GM12878 (cell line): ENCODE results near the gene TSFM. TPM values are rescaled to one million over a fixed set of nuclear protein-coding genes. Genes with fewer than 3 reads are reported as not detected.

Experiments
- BHLHE40 ChIP-seq, 2 experiments: fragments of 450-650 bp in 1 of 2; IDR thresholded peaks; 2 replicates each; pipeline ENCODE4 v1.6.1; 2011 to 2017; ENCODE audit warnings: low read depth in 2 of 2, borderline replicate concordance in 1 of 2, improper control_type of control experiment in 1 of 2, low read length in 1 of 2, mild to moderate bottlenecking in 1 of 2
- BRCA1 ChIP-seq: IDR thresholded peaks from 2 replicates; pipeline ENCODE4 v1.6.1; 2011; ENCODE audit warnings: low read depth, low read length, improper control_type of control experiment
- CBFB ChIP-seq: IDR thresholded peaks from 2 replicates; pipeline ENCODE4 v1.6.1; 2016; ENCODE audit warnings: antibody characterized with exemption, low read depth
- CBX5 ChIP-seq: sonication (generic); IDR thresholded peaks from 2 replicates; pipeline ENCODE4 v1.6.1; 2016; ENCODE audit warnings: low read depth, moderate library complexity, mild to moderate bottlenecking, inconsistent platforms
- FOXM1 ChIP-seq: IDR thresholded peaks from 2 replicates; pipeline ENCODE4 v1.6.1; 2012; ENCODE audit warnings: low read depth, mild to moderate bottlenecking, inconsistent platforms, low read length, moderate library complexity
- IRF4 ChIP-seq: IDR thresholded peaks from 2 replicates; pipeline ENCODE4 v1.6.1; 2011; ENCODE audit warnings: low read depth, low read length
- NFYA ChIP-seq: IDR thresholded peaks from 2 replicates; pipeline ENCODE4 v1.6.1; 2011; ENCODE audit warnings: low read depth, mild to moderate bottlenecking, low read length, improper control_type of control experiment, borderline replicate concordance
- PAX5 ChIP-seq: IDR thresholded peaks from 2 replicates; pipeline ENCODE4 v1.6.1; 2011; ENCODE audit warnings: low read depth, low read length, borderline replicate concordance
- POLR2AphosphoS2 ChIP-seq: IDR thresholded peaks from 2 replicates; pipeline ENCODE4 v1.6.1; 2011; ENCODE audit warnings: low read depth, mild to moderate bottlenecking, low read length, improper control_type of control experiment, moderate library complexity
- RB1 ChIP-seq: fragments of 450-650 bp; formaldehyde crosslinking; IDR thresholded peaks from 2 replicates; pipeline ENCODE4 v1.6.1; 2017; ENCODE audit warnings: mild to moderate bottlenecking, borderline replicate concordance
- RBBP5 ChIP-seq: fragments of 200-600 bp; sonication (generic); conservative IDR thresholded peaks from 2 replicates; pipeline ENCODE4 v1.6.1; 2016
- RCOR1 ChIP-seq: conservative IDR thresholded peaks from 2 replicates; pipeline ENCODE4 v1.6.1; 2012; ENCODE audit warnings: low read depth, low read length, improper control_type of control experiment
- RUNX3 ChIP-seq: IDR thresholded peaks from 2 replicates; pipeline ENCODE4 v1.6.1; 2012; ENCODE audit warnings: low read length, inconsistent platforms
- SMAD1 ChIP-seq: fragments of 450-650 bp; IDR thresholded peaks from 2 replicates; pipeline ENCODE4 v1.6.1; 2018; ENCODE audit warnings: mild to moderate bottlenecking, low read depth; ENCODE audit not compliant: partially characterized antibody
- SMAD5 ChIP-seq: IDR thresholded peaks from 2 replicates; pipeline ENCODE4 v1.6.1; 2016; ENCODE audit warnings: antibody characterized with exemption, low read depth
- WRNIP1 ChIP-seq: IDR thresholded peaks from 2 replicates; pipeline ENCODE4 v1.6.1; 2011; ENCODE audit warnings: low read depth, low read length, improper control_type of control experiment, borderline replicate concordance
- YBX1 ChIP-seq: fragments of 450-650 bp; IDR thresholded peaks from 2 replicates; pipeline ENCODE4 v1.6.1; 2016; ENCODE audit warnings: antibody characterized with exemption
- ZNF207 ChIP-seq: fragments of 450-650 bp; IDR thresholded peaks from 2 replicates; pipeline ENCODE4 v1.6.1; 2014; ENCODE audit warnings: antibody characterized with exemption, mild to moderate bottlenecking, borderline replicate concordance
- ZNF384 ChIP-seq: IDR thresholded peaks from 2 replicates; pipeline ENCODE4 v1.6.1; 2012; ENCODE audit warnings: low read depth, mild to moderate bottlenecking, low read length, improper control_type of control experiment, borderline replicate concordance
- polyA plus RNA-seq, 11 experiments: library from polyadenylated mRNA; depleted of rRNA in 4 of 11; unstranded in 6 of 11; stranded (reverse) in 5 of 11; fragments of >200 nt; fragmentation: Nextera tagmentation in 4 of 11; fragmentation: Illumina TruSeq in 1 of 11; extraction: Ambion mirVana in 4 of 11; extraction: Trizol in 1 of 11; gene quantifications; 1 replicate in 1 of 11; 2 replicates in 10 of 11; pipeline versions ENCODE4 v1.2.1 to v1.2.3, GENCODE V29; 2011 to 2016; ENCODE audit warnings: inconsistent platforms in 2 of 11, missing spikeins in 2 of 11, low read depth in 1 of 11
- total RNA-seq, 4 experiments: library from RNA; depleted of rRNA in 3 of 4; stranded (reverse); fragments of >200 nt in 3 of 4; fragmentation: Illumina TruSeq in 1 of 4; extraction: Trizol in 1 of 4; gene quantifications; 2 replicates each; pipeline versions ENCODE4 v1.2.1 to v1.2.3, GENCODE V29; 2013 to 2021
- TF ChIP-seq, protein P1 (sequence below), 3 experiments: IDR thresholded peaks in 2 of 3; conservative IDR thresholded peaks in 1 of 3; 2 replicates each; pipeline ENCODE4 v1.5.1; 2011; ENCODE audit warnings: low read depth in 3 of 3, low read length in 3 of 3, mild to moderate bottlenecking in 3 of 3, control low read depth in 2 of 3, moderate library complexity in 2 of 3, inconsistent platforms in 1 of 3, mixed read lengths in 1 of 3; ENCODE audit not compliant: control insufficient read depth in 2 of 3, insufficient read depth in 1 of 3; ENCODE audit errors: extremely low read depth in 1 of 3
- TF ChIP-seq, protein P2 (sequence below): fragments of 150-350 bp; IDR thresholded peaks from 2 replicates; pipeline ENCODE4 v1.6.1; 2014; ENCODE audit warnings: mild to moderate bottlenecking, low read depth, low read length
- TF ChIP-seq, protein P3 (sequence below): fragments of 450-650 bp; formaldehyde crosslinking; IDR thresholded peaks from 2 replicates; pipeline ENCODE4 v1.4.0; 2022; ENCODE audit warnings: mild to moderate bottlenecking, moderate library complexity

Gene TSFM
- total and polyA plus RNA-seq, 10 of the 15 experiments (the other 5 are each of a cell fraction or from before 2014, with no cell fraction given), result 36.7 to 132 (median 45.6) TPM

DNA sequence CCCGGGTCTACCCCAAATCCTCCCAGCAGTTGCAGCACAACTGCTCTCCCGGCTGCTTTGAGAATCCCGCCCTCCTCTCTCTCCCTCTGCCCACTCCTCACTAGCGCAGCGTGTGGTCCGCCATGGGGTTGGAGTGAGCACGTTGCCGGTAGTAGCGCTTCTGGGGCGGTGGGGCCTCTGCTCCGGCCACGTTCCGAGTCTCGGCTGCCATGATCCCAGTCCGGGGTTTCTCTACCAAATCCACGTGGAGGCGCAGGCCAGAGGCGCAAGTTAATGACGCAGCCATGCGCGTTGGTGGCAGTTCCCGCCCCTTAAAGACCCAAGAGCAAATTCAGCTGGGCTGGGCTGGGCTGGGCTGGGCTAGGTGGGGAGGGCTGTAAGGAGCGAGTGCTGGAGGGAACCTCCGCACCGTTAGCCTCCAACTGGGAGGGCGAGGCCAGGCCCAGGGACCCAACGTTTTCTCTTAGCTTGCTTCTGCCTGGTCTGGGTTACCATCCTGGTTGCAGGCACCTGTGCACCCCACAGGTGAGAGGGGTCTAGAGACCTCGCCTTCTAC is 10.6 kb upstream of the TSFM start, which contains the start of gene METTL1 (continued):
- TF ChIP-seq, protein P1, sequence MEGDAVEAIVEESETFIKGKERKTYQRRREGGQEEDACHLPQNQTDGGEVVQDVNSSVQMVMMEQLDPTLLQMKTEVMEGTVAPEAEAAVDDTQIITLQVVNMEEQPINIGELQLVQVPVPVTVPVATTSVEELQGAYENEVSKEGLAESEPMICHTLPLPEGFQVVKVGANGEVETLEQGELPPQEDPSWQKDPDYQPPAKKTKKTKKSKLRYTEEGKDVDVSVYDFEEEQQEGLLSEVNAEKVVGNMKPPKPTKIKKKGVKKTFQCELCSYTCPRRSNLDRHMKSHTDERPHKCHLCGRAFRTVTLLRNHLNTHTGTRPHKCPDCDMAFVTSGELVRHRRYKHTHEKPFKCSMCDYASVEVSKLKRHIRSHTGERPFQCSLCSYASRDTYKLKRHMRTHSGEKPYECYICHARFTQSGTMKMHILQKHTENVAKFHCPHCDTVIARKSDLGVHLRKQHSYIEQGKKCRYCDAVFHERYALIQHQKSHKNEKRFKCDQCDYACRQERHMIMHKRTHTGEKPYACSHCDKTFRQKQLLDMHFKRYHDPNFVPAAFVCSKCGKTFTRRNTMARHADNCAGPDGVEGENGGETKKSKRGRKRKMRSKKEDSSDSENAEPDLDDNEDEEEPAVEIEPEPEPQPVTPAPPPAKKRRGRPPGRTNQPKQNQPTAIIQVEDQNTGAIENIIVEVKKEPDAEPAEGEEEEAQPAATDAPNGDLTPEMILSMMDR (IDR thresholded peaks at IDR 0.05 in 2 of 3, conservative IDR thresholded peaks at IDR 0.05 in 1 of 3; ENCODE audit: control insufficient read depth in 2 of 3, extremely low read depth in 1 of 3, insufficient read depth in 1 of 3, low read depth in 3 of 3, low read length in 3 of 3), result no peak
- peak; percentile 8; the same call in 1 of the 2 replicates for TF ChIP-seq IRF4
- peak; percentile 48; the same call in 1 of the 2 replicates for TF ChIP-seq RUNX3
- no peak for TF ChIP-seq RCOR1
- no peak for TF ChIP-seq NFYA
- TF ChIP-seq BHLHE40 (IDR thresholded peaks at IDR 0.05; ENCODE audit: borderline replicate concordance in 1 of 2, low read depth in 2 of 2, low read length in 1 of 2), result peak; percentile 47 to 52; a peak in 2 of 4 replicates
- no peak for TF ChIP-seq YBX1
- TF ChIP-seq, protein P2, sequence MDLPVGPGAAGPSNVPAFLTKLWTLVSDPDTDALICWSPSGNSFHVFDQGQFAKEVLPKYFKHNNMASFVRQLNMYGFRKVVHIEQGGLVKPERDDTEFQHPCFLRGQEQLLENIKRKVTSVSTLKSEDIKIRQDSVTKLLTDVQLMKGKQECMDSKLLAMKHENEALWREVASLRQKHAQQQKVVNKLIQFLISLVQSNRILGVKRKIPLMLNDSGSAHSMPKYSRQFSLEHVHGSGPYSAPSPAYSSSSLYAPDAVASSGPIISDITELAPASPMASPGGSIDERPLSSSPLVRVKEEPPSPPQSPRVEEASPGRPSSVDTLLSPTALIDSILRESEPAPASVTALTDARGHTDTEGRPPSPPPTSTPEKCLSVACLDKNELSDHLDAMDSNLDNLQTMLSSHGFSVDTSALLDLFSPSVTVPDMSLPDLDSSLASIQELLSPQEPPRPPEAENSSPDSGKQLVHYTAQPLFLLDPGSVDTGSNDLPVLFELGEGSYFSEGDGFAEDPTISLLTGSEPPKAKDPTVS, result no peak
- no peak for TF ChIP-seq FOXM1
- TF ChIP-seq WRNIP1, result no peak
- peak; percentile 67; the same call in 1 of the 2 replicates for TF ChIP-seq RB1
- peak; percentile 64; the same call in 1 of the 2 replicates for TF ChIP-seq CBFB
- TF ChIP-seq, protein P3, sequence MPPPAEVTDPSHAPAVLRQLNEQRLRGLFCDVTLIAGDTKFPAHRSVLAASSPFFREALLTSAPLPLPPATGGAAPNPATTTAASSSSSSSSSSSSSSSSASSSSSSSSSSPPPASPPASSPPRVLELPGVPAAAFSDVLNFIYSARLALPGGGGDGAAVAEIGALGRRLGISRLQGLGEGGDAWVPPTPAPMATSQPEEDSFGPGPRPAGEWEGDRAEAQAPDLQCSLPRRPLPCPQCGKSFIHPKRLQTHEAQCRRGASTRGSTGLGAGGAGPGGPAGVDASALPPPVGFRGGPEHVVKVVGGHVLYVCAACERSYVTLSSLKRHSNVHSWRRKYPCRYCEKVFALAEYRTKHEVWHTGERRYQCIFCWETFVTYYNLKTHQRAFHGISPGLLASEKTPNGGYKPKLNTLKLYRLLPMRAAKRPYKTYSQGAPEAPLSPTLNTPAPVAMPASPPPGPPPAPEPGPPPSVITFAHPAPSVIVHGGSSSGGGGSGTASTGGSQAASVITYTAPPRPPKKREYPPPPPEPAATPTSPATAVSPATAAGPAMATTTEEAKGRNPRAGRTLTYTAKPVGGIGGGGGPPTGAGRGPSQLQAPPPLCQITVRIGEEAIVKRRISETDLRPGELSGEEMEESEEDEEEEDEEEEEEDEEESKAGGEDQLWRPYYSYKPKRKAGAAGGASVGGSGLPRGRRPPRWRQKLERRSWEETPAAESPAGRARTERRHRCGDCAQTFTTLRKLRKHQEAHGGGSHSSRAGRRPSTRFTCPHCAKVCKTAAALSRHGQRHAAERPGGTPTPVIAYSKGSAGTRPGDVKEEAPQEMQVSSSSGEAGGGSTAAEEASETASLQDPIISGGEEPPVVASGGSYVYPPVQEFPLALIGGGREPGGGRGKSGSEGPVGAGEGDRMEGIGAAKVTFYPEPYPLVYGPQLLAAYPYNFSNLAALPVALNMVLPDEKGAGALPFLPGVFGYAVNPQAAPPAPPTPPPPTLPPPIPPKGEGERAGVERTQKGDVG (CRISPR knock-in tag), result no peak
- no peak for TF ChIP-seq CBX5
- TF ChIP-seq POLR2AphosphoS2, result peak; percentile 48; the same call in 1 of the 2 replicates
- no peak for TF ChIP-seq PAX5
- no peak for TF ChIP-seq BRCA1
- TF ChIP-seq ZNF384, result no peak
- peak; percentile 77; the same call in 1 of the 2 replicates for TF ChIP-seq SMAD5
- peak; percentile 66 for TF ChIP-seq ZNF207
- TF ChIP-seq SMAD1, result no peak
- no peak for TF ChIP-seq RBBP5
